Rectal smooth muscle tissue (tissue), 1 donor: Measurements from ENCODE around the gene DOCK3.

Source experiments
- H3K27ac ChIP-seq: one replicate; pipeline ENCODE4 v1.7.0; 2013; ENCODE audit warnings: low read depth, low read length, inconsistent platforms
- H3K27me3 ChIP-seq: one replicate; pipeline ENCODE4 v1.7.0; 2013; ENCODE audit warnings: low read length; ENCODE audit not compliant: control insufficient read depth, insufficient read depth
- H3K36me3 ChIP-seq: one replicate; pipeline ENCODE4 v1.7.0; 2013; ENCODE audit warnings: low read length; ENCODE audit not compliant: control insufficient read depth, insufficient read depth
- H3K4me1 ChIP-seq: one replicate; pipeline ENCODE4 v1.7.0; 2013; ENCODE audit warnings: low read length; ENCODE audit not compliant: control insufficient read depth, insufficient read depth
- H3K4me3 ChIP-seq: one replicate; pipeline ENCODE4 v1.7.0; 2013; ENCODE audit warnings: low read length
- H3K9ac ChIP-seq: one replicate; pipeline ENCODE4 v1.7.0; 2013; ENCODE audit warnings: low read length

DOCK3 gene

DNA sequence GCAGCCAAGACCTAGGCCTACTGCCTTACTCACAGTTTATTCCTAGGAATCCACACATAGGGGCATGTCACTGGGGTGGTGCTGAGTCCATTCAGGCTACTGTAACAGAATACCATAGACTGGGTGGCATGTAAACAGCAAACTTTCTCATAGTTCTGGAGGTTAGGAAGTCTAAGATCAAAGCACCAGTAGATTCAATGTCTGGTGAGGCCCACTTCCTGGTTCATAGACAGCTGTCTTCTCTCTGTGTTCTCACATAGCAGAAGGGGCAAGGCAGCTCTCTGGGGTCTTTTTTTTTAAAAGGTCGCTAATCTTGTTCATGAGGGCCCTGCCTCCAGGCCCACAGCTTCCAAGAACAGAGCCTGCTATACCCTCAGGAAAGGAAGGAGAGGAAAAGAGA is 596.4 kb downstream of the DOCK3 start:
- H3K27me3 ChIP-seq, result no peaks in the 10 kb centered on the region
- H3K4me1 ChIP-seq, result no peaks in the 10 kb centered on the region
- H3K4me3 ChIP-seq, result no peak overlapping the region
- no peak overlapping the region for H3K9ac ChIP-seq
- H3K27ac ChIP-seq, result no peak overlapping the region
- H3K36me3 ChIP-seq, result no peaks in the 10 kb centered on the region

DNA sequence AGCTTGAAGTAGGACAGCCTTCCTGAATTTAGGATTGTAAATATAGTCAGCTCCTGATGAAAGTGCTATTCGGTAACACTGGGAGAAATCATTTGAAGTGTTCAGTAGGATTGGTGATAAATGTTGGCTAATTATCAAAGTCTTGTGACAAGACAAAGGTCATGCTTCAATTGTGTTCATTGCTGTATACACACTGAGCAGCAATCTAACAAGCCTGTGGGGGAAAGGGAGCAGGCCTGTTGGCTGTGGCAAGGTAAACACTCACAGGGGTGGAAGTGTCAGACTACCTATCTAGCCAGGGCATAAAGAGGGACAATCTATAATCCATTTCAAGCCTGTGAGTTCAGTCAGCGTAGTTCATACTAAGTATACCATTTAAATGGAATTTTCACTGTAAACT is 599.3 kb downstream of the DOCK3 start:
- H3K9ac ChIP-seq, result no peak overlapping the region
- H3K27me3 ChIP-seq, result no peaks in the 10 kb centered on the region
- H3K4me1 ChIP-seq, result no peaks in the 10 kb centered on the region
- H3K4me3 ChIP-seq, result no peak overlapping the region
- no peak overlapping the region for H3K27ac ChIP-seq
- no peaks in the 10 kb centered on the region for H3K36me3 ChIP-seq

- Histone ChIP-seq H3K36me3 (no peaks in the 10 kb centered on the region), H3K4me3 (no peak overlapping the region), H3K27me3 (no peaks in the 10 kb centered on the region), H3K4me1 (no peaks in the 10 kb centered on the region), H3K27ac (no peak overlapping the region), H3K9ac (no peak overlapping the region)
Measured at GRCh38 chr3:51275111-51275805, 600.5 kb downstream of the DOCK3 start.

GRCh38 chr3:51276046-51276445 is 601.3 kb downstream of the DOCK3 start:
- Histone ChIP-seq H3K9ac (no peak overlapping the region), H3K36me3 (no peaks in the 10 kb centered on the region), H3K27ac (no peak overlapping the region), H3K4me1 (no peaks in the 10 kb centered on the region), H3K27me3 (no peaks in the 10 kb centered on the region), H3K4me3 (no peak overlapping the region)

DNA sequence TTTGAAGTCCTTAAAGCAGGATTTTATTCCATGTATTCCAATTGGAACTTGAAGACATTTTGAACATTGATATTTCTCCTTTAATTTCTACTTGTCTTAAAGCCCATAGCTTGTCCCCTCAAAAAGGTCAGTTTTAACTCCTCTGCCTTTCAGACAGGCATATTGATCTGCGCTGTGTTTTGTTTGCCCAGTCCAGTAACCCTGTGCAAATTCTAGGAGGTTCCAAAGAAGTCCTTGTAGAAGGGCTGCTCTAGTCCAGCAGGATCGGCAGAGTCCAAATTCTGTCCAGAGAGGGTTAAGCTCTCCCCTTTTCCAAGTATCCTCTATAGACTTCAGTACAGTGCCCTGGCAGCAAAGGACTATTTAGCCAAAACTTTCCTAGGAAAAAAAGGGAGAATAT is 604.7 kb downstream of the DOCK3 start:
- no peak overlapping the region for H3K27ac ChIP-seq
- no peaks in the 10 kb centered on the region for H3K36me3 ChIP-seq
- no peaks in the 10 kb centered on the region for H3K4me1 ChIP-seq
- H3K4me3 ChIP-seq, result no peak overlapping the region
- no peak overlapping the region for H3K9ac ChIP-seq
- no peaks in the 10 kb centered on the region for H3K27me3 ChIP-seq

DNA sequence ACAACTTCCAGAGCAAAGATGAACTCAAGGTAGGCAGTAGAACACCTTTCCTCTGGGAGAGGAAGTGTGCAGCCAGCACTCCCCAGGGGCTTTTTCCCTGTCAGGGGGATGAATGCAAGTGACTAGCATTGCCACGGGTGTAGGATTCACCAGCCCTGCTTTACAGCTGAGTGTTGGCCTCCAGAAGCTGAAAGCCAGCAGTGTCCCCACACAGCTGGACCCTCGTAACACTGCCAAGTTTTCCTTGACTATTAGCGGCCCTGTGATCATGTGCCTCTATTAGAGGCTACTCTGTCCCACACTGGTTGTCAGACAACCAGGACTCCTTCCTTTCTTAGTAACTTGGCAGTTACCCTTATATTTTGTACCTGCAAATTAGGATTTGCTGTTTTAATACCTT is 605.4 kb downstream of the DOCK3 start:
- no peaks in the 10 kb centered on the region for H3K4me1 ChIP-seq
- H3K27ac ChIP-seq, result no peak overlapping the region

GRCh38 chr3:51282931-51283330 is 608.2 kb downstream of the DOCK3 start:
- Histone ChIP-seq H3K27ac (no peak overlapping the region), H3K27me3 (no peaks in the 10 kb centered on the region), H3K4me1 (no peaks in the 10 kb centered on the region), H3K36me3 (no peaks in the 10 kb centered on the region), H3K4me3 (no peak overlapping the region), H3K9ac (no peak overlapping the region)

More for the DNA sequence above, 605.4 kb downstream of the DOCK3 start:
- Histone ChIP-seq H3K4me3 (no peak overlapping the region), H3K36me3 (no peaks in the 10 kb centered on the region), H3K9ac (no peak overlapping the region), H3K27me3 (no peaks in the 10 kb centered on the region)

DNA sequence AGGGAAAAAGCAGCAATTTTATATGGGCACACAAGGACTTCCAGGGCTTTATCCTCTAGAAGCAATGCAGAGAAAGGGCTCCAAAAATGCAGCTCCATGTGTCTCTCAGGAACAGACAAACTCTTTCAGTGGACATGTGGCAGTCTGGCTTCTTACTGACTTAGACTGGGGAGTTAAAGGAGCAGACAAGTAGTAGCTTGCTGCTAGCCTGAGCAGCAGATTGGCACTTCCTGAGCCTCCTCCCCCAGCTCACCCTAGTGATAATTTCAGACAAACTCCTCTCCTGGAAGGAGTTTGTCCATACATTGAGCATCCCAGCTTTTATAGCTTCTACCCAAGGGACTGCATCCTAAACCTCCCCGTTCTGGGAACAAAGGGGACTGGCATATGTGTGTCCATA is 608.7 kb downstream of the DOCK3 start:
- no peak overlapping the region for H3K27ac ChIP-seq
- H3K4me3 ChIP-seq, result no peak overlapping the region
- H3K36me3 ChIP-seq, result no peaks in the 10 kb centered on the region
- H3K27me3 ChIP-seq, result no peaks in the 10 kb centered on the region
- no peak overlapping the region for H3K9ac ChIP-seq
- no peaks in the 10 kb centered on the region for H3K4me1 ChIP-seq

GRCh38 chr3:51295625-51296024 is 620.9 kb downstream of the DOCK3 start:
- no peaks in the 10 kb centered on the region for H3K36me3 ChIP-seq
- no peaks in the 10 kb centered on the region for H3K27me3 ChIP-seq
- H3K4me1 ChIP-seq, result no peaks in the 10 kb centered on the region
- no peak overlapping the region for H3K27ac ChIP-seq
- no peak overlapping the region for H3K4me3 ChIP-seq
- H3K9ac ChIP-seq, result no peak overlapping the region

GRCh38 chr3:51297333-51297732 is 622.6 kb downstream of the DOCK3 start:
- Histone ChIP-seq H3K36me3 (no peaks in the 10 kb centered on the region), H3K4me3 (no peak overlapping the region), H3K27me3 (no peaks in the 10 kb centered on the region), H3K4me1 (no peaks in the 10 kb centered on the region), H3K27ac (no peak overlapping the region), H3K9ac (no peak overlapping the region)

GRCh38 chr3:51304230-51304629 is 629.5 kb downstream of the DOCK3 start:
- Histone ChIP-seq H3K9ac (no peak overlapping the region), H3K27me3 (no peaks in the 10 kb centered on the region), H3K36me3 (no peaks in the 10 kb centered on the region), H3K4me3 (no peak overlapping the region), H3K4me1 (no peaks in the 10 kb centered on the region), H3K27ac (no peak overlapping the region)

DNA sequence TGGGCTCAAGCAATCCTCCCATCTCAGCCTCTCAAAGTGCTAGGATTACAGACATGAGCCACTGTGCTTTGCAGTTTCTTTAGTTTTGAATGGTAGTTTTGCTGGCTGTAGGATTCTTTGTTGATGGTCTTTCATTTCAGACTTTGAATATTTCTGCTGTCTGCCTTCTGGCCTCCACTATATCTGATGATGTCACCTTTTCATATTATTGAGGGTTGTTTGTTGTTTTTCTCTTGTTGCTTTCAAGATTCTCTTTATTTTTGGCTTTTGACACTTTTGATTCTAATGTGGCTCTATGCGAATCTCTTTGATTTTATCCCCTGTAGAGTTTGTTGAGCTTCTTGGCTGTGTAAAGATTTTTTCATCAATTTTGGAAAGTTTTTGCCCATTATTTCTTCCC is 631.4 kb downstream of the DOCK3 start:
- no peak overlapping the region for H3K4me3 ChIP-seq
- no peaks in the 10 kb centered on the region for H3K27me3 ChIP-seq
- H3K36me3 ChIP-seq, result no peaks in the 10 kb centered on the region
- H3K27ac ChIP-seq, result no peak overlapping the region
- H3K4me1 ChIP-seq, result no peaks in the 10 kb centered on the region
- no peak overlapping the region for H3K9ac ChIP-seq

GRCh38 chr3:51307458-51307857 is 632.7 kb downstream of the DOCK3 start:
- Histone ChIP-seq H3K9ac (no peak overlapping the region), H3K36me3 (no peaks in the 10 kb centered on the region), H3K4me1 (no peaks in the 10 kb centered on the region), H3K27ac (no peak overlapping the region), H3K27me3 (no peaks in the 10 kb centered on the region), H3K4me3 (no peak overlapping the region)
